GM12878 (cell line): ENCODE results near the gene MBD5. TPM values are rescaled to one million over a fixed set of nuclear protein-coding genes. Genes with fewer than 3 reads are reported as not detected.

ENCODE experiments used
- ATAC-seq: fragments of 200-7000 bp; cut with Tn5 transposase; 3 replicates; pipeline ENCODE4 v1.9.1; 2020; ENCODE audit warnings: mild to moderate bottlenecking, moderate library complexity
- BruUV-seq: library from RNA; stranded (reverse); fragments of 400-500 nt; replicated peaks from 2 replicates; lab custom pipeline; 2021; lab: Mats Ljungman, UMichigan
- CTCF ChIA-PET: fragments of 300-600 bp; sonication (Branson Sonifier 250); formaldehyde crosslinking; extraction: SDS; loops from one replicate; lab custom pipeline; 2021; ENCODE audit warnings: inconsistent platforms; lab: Yijun Ruan, JAX
- POLR2A ChIA-PET: fragments of 350-600 bp; formaldehyde crosslinking; extraction: SDS; loops from one replicate; lab custom pipeline; 2021; ENCODE audit warnings: inconsistent platforms; lab: Charles Lee
- RAD21 ChIA-PET: fragments of 300-600 bp; sonication (Branson Sonifier 250); formaldehyde crosslinking; loops from one replicate; lab custom pipeline; 2023; ENCODE audit warnings: antibody characterized with exemption; ENCODE audit not compliant: unreplicated experiment; lab: Charles Lee
- SMC1A ChIA-PET: fragments of 300-600 bp; sonication (Branson Sonifier 250); formaldehyde crosslinking; loops from one replicate; lab custom pipeline; 2023; ENCODE audit not compliant: unreplicated experiment, uncharacterized antibody; lab: Charles Lee
- DNase-seq: peaks from one replicate; pipeline ENCODE4 v3.0.0-alpha.2; 2011; ENCODE audit warnings: low read depth, low spot score
- FAIRE-seq: peaks from 3 replicates; lab custom pipeline; 2011; peaks lifted over from hg19 to GRCh38; lab: Jason Lieb, UNC
- H2AFZ ChIP-seq: 2 replicates; pipeline ENCODE4 v1.6.0; 2011; ENCODE audit warnings: low read depth, low read length, control low read depth; ENCODE audit not compliant: control insufficient read depth
- H3K27ac ChIP-seq: 2 replicates; pipeline ENCODE4 v1.5.1; 2011; ENCODE audit warnings: control low read depth; ENCODE audit not compliant: control insufficient read depth, insufficient read depth
- H3K27me3 ChIP-seq, 2 experiments: replicated peaks in 1 of 2; 2 replicates each; pipeline versions ENCODE4 v1.6.0 to v1.6.1; 2011; ENCODE audit warnings: low read length in 1 of 2; ENCODE audit not compliant: control insufficient read depth in 2 of 2, insufficient read depth in 2 of 2
- H3K36me3 ChIP-seq, 2 experiments: 2 replicates each; pipeline ENCODE4 v1.5.1; 2011; ENCODE audit warnings: low read length in 1 of 2; ENCODE audit not compliant: control insufficient read depth in 2 of 2, insufficient read depth in 2 of 2
- H3K4me1 ChIP-seq: 2 replicates; pipeline ENCODE4 v1.6.1; 2011; ENCODE audit warnings: mild to moderate bottlenecking, low read length, moderate library complexity, mixed read lengths; ENCODE audit not compliant: control insufficient read depth, insufficient read depth
- H3K4me2 ChIP-seq: 2 replicates; pipeline ENCODE4 v1.6.0; 2011; ENCODE audit warnings: control low read depth; ENCODE audit not compliant: control insufficient read depth, insufficient read depth
- H3K4me3 ChIP-seq: fragments of 200-600 bp; sonication (generic); 2 replicates; pipeline ENCODE4 v1.5.1; 2016
- H3K79me2 ChIP-seq: 2 replicates; pipeline ENCODE4 v1.6.0; 2011; ENCODE audit warnings: low read length; ENCODE audit not compliant: control insufficient read depth, insufficient read depth
- H3K9ac ChIP-seq: 2 replicates; pipeline ENCODE4 v1.8.0; 2011; ENCODE audit warnings: low read length, control low read depth, mixed read lengths; ENCODE audit not compliant: control insufficient read depth, insufficient read depth
- H3K9me3 ChIP-seq: replicated peaks from 3 replicates; pipeline ENCODE4 v1.5.1; 2011; ENCODE audit warnings: mild to moderate bottlenecking, low read length; ENCODE audit not compliant: control insufficient read depth, insufficient read depth
- H4K20me1 ChIP-seq: 2 replicates; pipeline ENCODE4 v1.6.0; 2011; ENCODE audit not compliant: control insufficient read depth, insufficient read depth
- CREM ChIP-seq: IDR thresholded peaks from 2 replicates; pipeline ENCODE4 v1.6.1; 2014; ENCODE audit warnings: antibody characterized with exemption, low read depth
- MLLT1 ChIP-seq: fragments of 450-650 bp; IDR thresholded peaks from 2 replicates; pipeline ENCODE4 v1.6.1; 2016; ENCODE audit warnings: mild to moderate bottlenecking
- POLR2A ChIP-seq: IDR thresholded peaks from 2 replicates; pipeline ENCODE4 v1.6.1; 2011; ENCODE audit warnings: low read depth, mild to moderate bottlenecking, low read length
- POLR2AphosphoS2 ChIP-seq: IDR thresholded peaks from 2 replicates; pipeline ENCODE4 v1.6.1; 2011; ENCODE audit warnings: low read depth, mild to moderate bottlenecking, low read length, improper control_type of control experiment, moderate library complexity
- RBBP5 ChIP-seq: fragments of 200-600 bp; sonication (generic); conservative IDR thresholded peaks from 2 replicates; pipeline ENCODE4 v1.6.1; 2016
- RFX5 ChIP-seq: IDR thresholded peaks from 2 replicates; pipeline ENCODE4 v1.6.1; 2011; ENCODE audit warnings: low read depth, low read length, improper control_type of control experiment
- SKIL ChIP-seq: fragments of 450-650 bp; IDR thresholded peaks from 2 replicates; pipeline ENCODE4 v1.6.1; 2017; ENCODE audit warnings: mild to moderate bottlenecking, low read depth, inconsistent platforms; ENCODE audit not compliant: poor library complexity, severe bottlenecking
- TAF1 ChIP-seq: IDR thresholded peaks from 2 replicates; pipeline ENCODE4 v1.6.1; 2011; ENCODE audit warnings: mild to moderate bottlenecking, low read depth, low read length, borderline replicate concordance
- TARDBP ChIP-seq: IDR thresholded peaks from 2 replicates; pipeline ENCODE4 v1.6.1; 2016; ENCODE audit warnings: borderline replicate concordance
- ZBTB11 ChIP-seq: fragments of 450-650 bp; formaldehyde crosslinking; IDR thresholded peaks from 2 replicates; pipeline ENCODE4 v1.5.0; 2022; ENCODE audit warnings: mild to moderate bottlenecking, missing genetic modification characterization
- ZNF592 ChIP-seq: fragments of 450-650 bp; IDR thresholded peaks from 2 replicates; pipeline ENCODE4 v1.6.1; 2017; ENCODE audit warnings: mild to moderate bottlenecking, moderate library complexity
- ZZZ3 ChIP-seq: IDR thresholded peaks from 2 replicates; pipeline ENCODE4 v1.6.1; 2011; ENCODE audit warnings: low read depth; ENCODE audit not compliant: control insufficient read depth, insufficient read length
- WGBS: methylation state at CpG from one replicate; pipeline ENCODE4 v1.1.6; 2016; ENCODE audit warnings: low lambda C conversion rate; ENCODE audit not compliant: insufficient replicate concordance, insufficient coverage; ENCODE audit errors: missing lambda C conversion rate; 5-methylcytosine and 5-hydroxymethylcytosine counted together
- in situ Hi-C: fragments of 300-500 bp; cut with MboI; formaldehyde crosslinking; loops from 9 replicates; pipeline ENCODE4 v1.14.3; 2018; ENCODE audit warnings: mixed read lengths
- intact Hi-C: fragments of 100-400 bp; cut with micrococcal nuclease; formaldehyde crosslinking; loops from one replicate; pipeline ENCODE4 v1.14.2; 2022; ENCODE audit not compliant: unreplicated experiment
- polyA plus RNA-seq, 11 experiments: library from polyadenylated mRNA; depleted of rRNA in 4 of 11; unstranded in 6 of 11; stranded (reverse) in 5 of 11; fragments of >200 nt; fragmentation: Nextera tagmentation in 4 of 11; fragmentation: Illumina TruSeq in 1 of 11; extraction: Ambion mirVana in 4 of 11; extraction: Trizol in 1 of 11; gene quantifications; 1 replicate in 1 of 11; 2 replicates in 10 of 11; pipeline versions ENCODE4 v1.2.1 to v1.2.3, GENCODE V29; 2011 to 2016; ENCODE audit warnings: inconsistent platforms in 2 of 11, missing spikeins in 2 of 11, low read depth in 1 of 11
- total RNA-seq, 4 experiments: library from RNA; depleted of rRNA in 3 of 4; stranded (reverse); fragments of >200 nt in 3 of 4; fragmentation: Illumina TruSeq in 1 of 4; extraction: Trizol in 1 of 4; gene quantifications; 2 replicates each; pipeline versions ENCODE4 v1.2.1 to v1.2.3, GENCODE V29; 2013 to 2021

The MBD5 gene
- total and polyA plus RNA-seq, 10 of the 15 experiments (the other 5 are each of a cell fraction or from before 2014, with no cell fraction given), result 7.4 to 58.0 (median 21.2) TPM

- intact Hi-C loops (loop anchor here (10.0 kb wide), 1 partner anchor 664 kb away; the partner anchor contains the start of gene EPC2), in situ Hi-C loops (no loop called here)
- FAIRE-seq (no peak), DNase-seq (no peak), ATAC-seq (no peak)
- RAD21 ChIA-PET, result no interaction called here
- POLR2A ChIA-PET, result no interaction called here
- H3K4me2 ChIP-seq, result no peak overlapping the region
- BruUV-seq, result no TSS peak
- no peak overlapping the region for H3K27ac ChIP-seq
- no peaks in the 10 kb centered on the region for H3K27me3 ChIP-seq
- 100% methylated on average over 5 of the region's 5 CpGs for WGBS
- H3K79me2 ChIP-seq, result peaks cover 6% of the 10 kb centered on the region
- no peak overlapping the region for H3K9ac ChIP-seq
- SMC1A ChIA-PET, result interaction anchor here (1.6 to 2.6 kb wide), 2 partner anchors 9 to 528 kb away, joined by 6 to 14 read pairs; no protein-coding TSS in a partner anchor
- peaks cover 7% of the 10 kb centered on the region for H3K9me3 ChIP-seq
- H3K4me1 ChIP-seq, result no peaks in the 10 kb centered on the region
- no peaks in the 10 kb centered on the region; a peak in 1 of 4 replicates for H3K36me3 ChIP-seq
- no peak overlapping the region for H3K4me3 ChIP-seq
- H4K20me1 ChIP-seq, result no peaks in the 10 kb centered on the region
- CTCF ChIA-PET, result interaction anchor here (1.5 kb wide), 1 partner anchor 528 kb away, joined by 12 read pairs; no protein-coding TSS in a partner anchor
- H2AFZ ChIP-seq, result no peak overlapping the region
- TF ChIP-seq ZZZ3 (no peak), RBBP5 (no peak), CREM (no peak), MLLT1 (no peak), ZNF592 (no peak), POLR2AphosphoS2 (no peak), TAF1 (no peak), POLR2A (no peak), RFX5 (no peak), TARDBP (no peak), SKIL (no peak), ZBTB11 (CRISPR knock-in tag) (no peak)
Observed at GRCh38 chr2:147980940-147981528, 39.9 kb upstream of the MBD5 start.
